C4-2B (cell line): ENCODE measurements around the gene ANKRD27.

Experiments used
- H3K27ac ChIP-seq: fragments of 450-650 bp; 2 replicates; pipeline ENCODE4 v1.5.1; 2017
- ZFX ChIP-seq: fragments of 450-650 bp; IDR thresholded peaks from 2 replicates; pipeline ENCODE4 v1.6.1; 2017
- TF ChIP-seq, protein P1 (sequence below): fragments of 450-650 bp; conservative IDR thresholded peaks from 2 replicates; pipeline ENCODE4 v1.5.1; 2017; ENCODE audit warnings: mild to moderate bottlenecking

Gene ANKRD27

DNA sequence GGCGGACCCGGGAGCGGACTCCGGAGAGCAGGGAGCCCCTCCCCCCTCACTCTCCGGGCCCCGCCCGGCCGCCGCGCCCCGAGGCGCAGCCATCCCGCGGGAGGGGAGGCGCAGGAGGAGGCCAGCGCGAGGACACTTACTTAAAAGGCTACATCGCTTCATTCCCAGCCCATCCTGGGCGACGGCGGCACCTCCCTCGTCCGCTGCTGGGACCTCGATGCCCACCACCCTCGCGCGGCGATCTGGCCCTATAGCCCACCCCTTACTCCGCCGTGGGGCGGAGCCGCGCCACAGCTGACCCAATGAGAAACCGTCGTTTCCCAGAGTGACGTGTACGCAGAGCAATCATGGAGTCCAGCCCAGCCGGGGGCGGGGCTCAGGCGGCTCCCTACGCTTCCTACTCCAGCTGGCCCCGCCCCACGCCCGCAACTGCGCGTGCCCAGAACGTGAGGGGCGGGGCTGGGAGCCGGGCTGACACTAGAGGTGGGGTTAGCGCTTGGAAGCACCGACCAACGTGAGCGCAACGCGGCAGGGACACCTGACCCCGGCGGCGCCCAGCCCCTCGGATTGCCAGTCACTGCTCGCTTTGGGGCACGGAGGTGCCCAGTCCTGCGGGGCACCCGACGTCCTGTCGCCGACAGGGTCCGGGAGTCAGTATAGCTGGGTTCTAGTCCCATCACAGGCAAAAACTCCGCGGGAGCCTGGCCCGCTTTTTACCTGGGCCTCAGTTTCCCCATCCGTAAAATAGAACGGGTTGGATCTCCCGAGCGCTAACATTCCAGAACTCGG is at the start of gene ANKRD27:
Gene ANKRD27 (minus strand): TSS at position 250 of the 789 bp plus-strand sequence. CDS start 16,165 bp downstream, outside the sequence.
- no peak for TF ChIP-seq ZFX
- TF ChIP-seq, protein P1, sequence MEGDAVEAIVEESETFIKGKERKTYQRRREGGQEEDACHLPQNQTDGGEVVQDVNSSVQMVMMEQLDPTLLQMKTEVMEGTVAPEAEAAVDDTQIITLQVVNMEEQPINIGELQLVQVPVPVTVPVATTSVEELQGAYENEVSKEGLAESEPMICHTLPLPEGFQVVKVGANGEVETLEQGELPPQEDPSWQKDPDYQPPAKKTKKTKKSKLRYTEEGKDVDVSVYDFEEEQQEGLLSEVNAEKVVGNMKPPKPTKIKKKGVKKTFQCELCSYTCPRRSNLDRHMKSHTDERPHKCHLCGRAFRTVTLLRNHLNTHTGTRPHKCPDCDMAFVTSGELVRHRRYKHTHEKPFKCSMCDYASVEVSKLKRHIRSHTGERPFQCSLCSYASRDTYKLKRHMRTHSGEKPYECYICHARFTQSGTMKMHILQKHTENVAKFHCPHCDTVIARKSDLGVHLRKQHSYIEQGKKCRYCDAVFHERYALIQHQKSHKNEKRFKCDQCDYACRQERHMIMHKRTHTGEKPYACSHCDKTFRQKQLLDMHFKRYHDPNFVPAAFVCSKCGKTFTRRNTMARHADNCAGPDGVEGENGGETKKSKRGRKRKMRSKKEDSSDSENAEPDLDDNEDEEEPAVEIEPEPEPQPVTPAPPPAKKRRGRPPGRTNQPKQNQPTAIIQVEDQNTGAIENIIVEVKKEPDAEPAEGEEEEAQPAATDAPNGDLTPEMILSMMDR: no peak; the same call in 1 of the 2 replicates
- H3K27ac ChIP-seq: peak within 1 kb of the TSS; percentile 84

DNA sequence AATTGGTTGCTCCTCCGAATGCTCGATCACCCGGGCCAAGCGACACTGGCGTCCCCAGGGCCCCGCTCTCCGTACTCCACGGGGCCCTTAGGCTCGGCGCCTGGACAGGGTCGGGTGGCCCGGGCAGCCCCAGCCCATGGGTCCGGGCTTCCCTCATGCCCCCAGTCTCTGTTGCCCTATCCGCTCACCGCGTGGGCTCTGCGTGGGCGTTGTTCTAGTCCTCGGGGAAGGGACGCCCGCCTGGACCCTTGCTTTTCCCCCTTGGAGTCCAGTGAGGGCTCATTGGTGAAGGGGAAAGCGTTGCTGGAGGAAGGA is 45.9 kb upstream of the ANKRD27 start:
- TF ChIP-seq, protein P1: no peak
- no peak for TF ChIP-seq ZFX
- no peak overlapping the region for H3K27ac ChIP-seq

DNA sequence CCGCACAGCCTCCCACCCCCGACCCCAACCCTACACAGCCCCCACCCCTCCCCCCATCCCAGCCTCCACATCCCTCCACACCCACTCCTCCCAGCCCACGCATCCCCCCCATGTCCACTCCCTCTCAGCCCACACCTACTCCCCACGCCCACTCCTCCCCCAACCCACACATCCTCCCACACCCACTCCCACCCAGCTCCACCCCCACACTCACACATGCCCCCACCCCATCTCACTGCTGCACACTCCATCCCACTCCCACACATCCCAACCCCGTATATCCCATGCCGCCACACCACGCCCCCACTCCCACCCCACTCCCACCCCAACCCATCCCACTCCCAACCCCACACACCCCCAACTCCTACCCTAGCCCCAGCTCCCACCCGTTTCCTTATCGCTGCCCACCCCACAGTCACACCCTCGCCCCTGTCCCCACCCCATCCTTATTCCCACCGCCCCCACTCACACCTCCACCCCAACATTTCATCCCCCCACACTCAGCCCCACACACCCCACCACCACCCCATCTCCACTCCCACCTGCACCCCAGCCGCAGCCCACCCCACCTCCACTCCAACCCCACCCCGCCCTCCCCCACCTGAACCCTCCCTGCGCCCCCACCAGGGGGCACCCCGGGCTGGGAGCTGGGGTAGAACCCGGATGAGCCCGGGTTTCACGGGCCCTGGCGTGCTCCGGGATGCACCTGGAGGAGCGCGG is 45.4 kb upstream of the ANKRD27 start:
- TF ChIP-seq, protein P1: no peak
- TF ChIP-seq ZFX: no peak
- H3K27ac ChIP-seq: no peak overlapping the region

DNA sequence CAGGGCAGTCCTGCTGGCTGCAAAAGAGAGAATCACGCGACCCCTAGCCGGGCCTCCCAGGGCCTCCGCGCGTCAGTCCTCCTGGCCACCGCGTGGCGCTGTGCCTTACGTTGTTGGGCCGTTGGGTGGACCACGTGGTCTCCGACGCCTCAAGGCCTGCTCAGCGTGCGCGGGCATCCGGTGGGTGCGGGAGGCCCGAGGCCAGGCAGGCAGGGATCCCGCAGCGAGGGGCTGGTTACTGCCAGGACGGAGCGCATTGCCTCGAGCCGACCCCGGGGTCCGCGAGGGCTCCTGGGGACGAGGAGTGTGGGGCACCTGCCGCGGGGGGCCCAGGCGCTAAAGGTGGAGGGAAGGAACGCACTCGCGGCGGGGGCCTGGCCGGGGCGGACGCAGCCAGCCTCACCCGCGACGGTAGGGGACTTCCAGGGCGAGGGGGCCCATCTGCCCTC is 44.7 kb upstream of the ANKRD27 start, which contains the start of gene TDRD12:
Gene TDRD12 (plus strand): TSS at position 157 of the 449 bp plus-strand sequence. CDS start 306 bp downstream, outside the sequence.
- TF ChIP-seq ZFX: no peak
- TF ChIP-seq, protein P1: no peak
- peak within 1 kb of the TSS; percentile 86 for H3K27ac ChIP-seq

DNA sequence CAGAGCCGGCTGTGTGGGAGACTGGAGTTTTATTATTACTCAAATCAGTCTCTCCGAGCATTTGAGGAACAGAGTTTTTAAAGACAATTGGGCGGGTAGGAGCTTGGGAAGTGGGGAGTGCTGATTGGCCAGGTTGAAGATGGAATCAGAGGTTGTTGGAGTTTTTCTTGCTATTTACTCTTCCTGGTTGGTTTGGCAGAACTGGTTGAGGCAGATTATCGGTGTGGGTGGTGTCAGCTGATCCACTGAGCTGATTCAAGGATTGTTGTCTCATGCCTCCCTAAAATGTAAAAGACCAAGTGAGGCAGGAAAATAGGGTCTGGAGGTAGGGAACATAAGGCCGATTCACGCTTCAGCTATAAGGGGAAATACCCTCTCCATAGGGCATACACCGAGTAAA is 43.3 kb upstream of the ANKRD27 start:
- H3K27ac ChIP-seq: peak overlapping the region; percentile 86
- TF ChIP-seq, protein P1: no peak
- TF ChIP-seq ZFX: no peak

DNA sequence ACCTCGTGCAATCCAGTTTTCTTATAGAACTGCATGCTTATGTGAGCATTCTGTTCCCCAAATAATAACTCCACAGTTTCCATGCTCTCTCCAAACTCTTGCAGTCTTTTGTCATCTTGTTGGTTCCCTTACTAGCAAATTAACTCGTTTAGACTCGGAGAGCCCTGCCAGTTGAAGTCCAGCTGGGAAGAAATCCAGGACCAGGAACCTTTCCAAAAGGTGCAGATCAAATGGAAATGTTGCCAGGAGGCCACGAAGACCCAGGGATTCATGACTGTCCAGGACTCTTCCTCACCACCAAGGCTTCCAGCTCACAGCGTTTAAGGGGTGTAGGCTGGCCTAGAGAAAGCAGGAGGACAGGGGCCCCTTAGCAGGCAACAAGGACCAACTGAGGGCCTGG is 42.5 kb upstream of the ANKRD27 start:
- H3K27ac ChIP-seq: peak overlapping the region; percentile 86
- TF ChIP-seq ZFX: no peak
- TF ChIP-seq, protein P1: no peak

DNA sequence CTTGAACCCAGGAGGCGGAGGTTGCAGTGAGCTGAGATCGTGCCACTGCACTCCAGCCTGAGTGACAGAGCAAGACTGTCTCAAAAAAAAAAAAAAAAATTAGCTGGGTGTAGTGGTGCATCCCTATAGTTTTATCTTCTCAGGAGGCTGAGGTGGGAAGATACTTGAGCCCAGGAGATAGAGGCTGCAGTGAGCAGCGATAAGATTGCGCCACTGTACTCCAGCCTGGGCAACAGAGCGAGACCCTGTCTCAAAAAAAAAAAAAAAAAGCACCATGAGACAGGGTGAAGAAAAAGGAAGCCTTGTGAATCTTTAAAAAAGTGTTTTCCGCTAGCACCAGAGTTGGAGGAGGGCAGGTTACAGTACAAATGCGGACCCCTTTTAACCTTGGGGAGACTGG is 41.2 kb upstream of the ANKRD27 start:
- peak overlapping the region; percentile 86; the same call in 1 of the 2 replicates for H3K27ac ChIP-seq
